SK-N-SH (cell line): ENCODE measurements around the gene CCNK. TPM values are rescaled to one million over a fixed set of nuclear protein-coding genes. Genes with fewer than 3 reads are reported as not detected.

Source experiments
- CTCF ChIA-PET: fragments of 300-600, 350-600 bp; formaldehyde crosslinking; extraction: SDS; loops from one replicate; lab custom pipeline; 2021; lab: Yijun Ruan, JAX
- POLR2A ChIA-PET: fragments of 350-600 bp; sonication (Branson Sonifier 250); formaldehyde crosslinking; extraction: SDS; loops from one replicate; lab custom pipeline; 2020; ENCODE audit warnings: antibody characterized with exemption, inconsistent platforms; lab: Yijun Ruan, JAX
- DNase-seq: peaks from one replicate; pipeline ENCODE4 v3.0.0; 2012
- H2AFZ ChIP-seq: fragments of 200-600 bp; sonication (generic); 2 replicates; pipeline ENCODE4 v1.8.1; 2016; ENCODE audit warnings: antibody characterized with exemption, mild to moderate bottlenecking, low read depth
- H3F3A ChIP-seq: fragments of 200-600 bp; sonication (generic); replicated peaks from 2 replicates; pipeline ENCODE3; 2016; ENCODE audit warnings: antibody characterized with exemption, mild to moderate bottlenecking; ENCODE audit not compliant: insufficient read depth
- H3K27ac ChIP-seq, 2 experiments: fragments of 200-500 bp in 1 of 2; fragments of 200-600 bp in 1 of 2; sonication (Bioruptor generic) in 1 of 2; sonication (generic), shearing (Covaris generic) in 1 of 2; 2 replicates each; pipeline versions ENCODE4 v1.5.1 to v1.6.1; 2014 to 2016; ENCODE audit warnings: low read depth in 2 of 2, inconsistent platforms in 1 of 2, low read length in 1 of 2, mild to moderate bottlenecking in 1 of 2, mixed read lengths in 1 of 2
- H3K27me3 ChIP-seq: fragments of 200-600 bp; sonication (generic), shearing (Covaris generic); 2 replicates; pipeline ENCODE4 v1.6.1; 2016; ENCODE audit warnings: mixed run types; ENCODE audit not compliant: insufficient read depth
- H3K36me3 ChIP-seq, 2 experiments: fragments of 200-500 bp in 1 of 2; fragments of 200-600 bp in 1 of 2; sonication (Bioruptor generic) in 1 of 2; sonication (generic) in 1 of 2; replicated peaks in 1 of 2; 2 replicates each; pipeline versions ENCODE3 to v1.5.1; 2014 to 2016; ENCODE audit warnings: low read length in 1 of 2, mild to moderate bottlenecking in 1 of 2; ENCODE audit not compliant: insufficient read depth in 2 of 2, control insufficient read depth in 1 of 2
- H3K4me1 ChIP-seq, 2 experiments: fragments of 200-500 bp in 1 of 2; fragments of 200-600 bp in 1 of 2; sonication (Bioruptor generic) in 1 of 2; sonication (generic), shearing (Covaris generic) in 1 of 2; 2 replicates each; pipeline versions ENCODE4 v1.5.1 to v1.6.1; 2014 to 2016; ENCODE audit warnings: low read depth in 1 of 2, low read length in 1 of 2, mixed run types in 1 of 2; ENCODE audit not compliant: insufficient read depth in 2 of 2, control insufficient read depth in 1 of 2
- H3K4me2 ChIP-seq: fragments of 200-600 bp; sonication (generic), shearing (Covaris generic); 2 replicates; pipeline ENCODE4 v1.6.1; 2017; ENCODE audit warnings: mixed run types
- H3K4me3 ChIP-seq, 2 experiments: fragments of 200-500 bp in 1 of 2; fragments of 200-600 bp in 1 of 2; sonication (Bioruptor generic) in 1 of 2; sonication (generic), shearing (Covaris generic) in 1 of 2; 2 replicates each; pipeline versions ENCODE4 v1.5.1 to v1.8.1; 2014 to 2016; ENCODE audit warnings: low read depth in 2 of 2, inconsistent platforms in 1 of 2, low read length in 1 of 2, mild to moderate bottlenecking in 1 of 2, mixed read lengths in 1 of 2, moderate library complexity in 1 of 2
- H3K79me2 ChIP-seq: fragments of 200-600 bp; sonication (generic); 2 replicates; pipeline ENCODE4 v1.8.1; 2017; ENCODE audit warnings: mild to moderate bottlenecking; ENCODE audit not compliant: insufficient read depth
- H3K9ac ChIP-seq: fragments of 200-600 bp; sonication (generic); 2 replicates; pipeline ENCODE4 v1.6.1; 2017; ENCODE audit warnings: mixed run types
- H3K9me2 ChIP-seq: fragments of 200-600 bp; sonication (generic); 2 replicates; pipeline ENCODE4 v1.6.1; 2017; ENCODE audit warnings: mixed run types
- H3K9me3 ChIP-seq: fragments of 200-600 bp; sonication (generic); 2 replicates; pipeline ENCODE4 v1.6.1; 2017; ENCODE audit warnings: mixed run types, mild to moderate bottlenecking, moderate library complexity
- H4K20me1 ChIP-seq: fragments of 200-600 bp; sonication (generic); 2 replicates; pipeline ENCODE4 v1.6.1; 2017; ENCODE audit warnings: mild to moderate bottlenecking, mixed run types; ENCODE audit not compliant: insufficient read depth
- CHD2 ChIP-seq: fragments of 150-350 bp; IDR thresholded peaks from 2 replicates; pipeline ENCODE4 v1.6.1; 2018; ENCODE audit warnings: low read length; ENCODE audit not compliant: partially characterized antibody
- ELF1 ChIP-seq: IDR thresholded peaks from 2 replicates; pipeline ENCODE4 v1.4.0; 2012
- FOXM1 ChIP-seq: IDR thresholded peaks from 2 replicates; pipeline ENCODE4 v1.4.0; 2012; ENCODE audit warnings: low read depth, mild to moderate bottlenecking
- GATA2 ChIP-seq: sonication (generic); formaldehyde crosslinking; IDR thresholded peaks from 2 replicates; pipeline ENCODE4 v1.5.0; 2020; ENCODE audit warnings: mild to moderate bottlenecking, missing genetic modification reagents
- IRF3 ChIP-seq: fragments of 150-350 bp; IDR thresholded peaks from 2 replicates; pipeline ENCODE4 v1.6.1; 2016; ENCODE audit warnings: mild to moderate bottlenecking, low read depth, low read length
- JUND ChIP-seq: IDR thresholded peaks from 2 replicates; pipeline ENCODE4 v1.4.0; 2012
- MEF2A ChIP-seq: IDR thresholded peaks from 2 replicates; pipeline ENCODE4 v1.4.0; 2012; ENCODE audit warnings: low read depth, borderline replicate concordance
- MXI1 ChIP-seq: IDR thresholded peaks from 2 replicates; pipeline ENCODE4 v1.6.1; 2012; ENCODE audit warnings: mild to moderate bottlenecking, low read depth, low read length, improper control_type of control experiment
- NFIC ChIP-seq: IDR thresholded peaks from 2 replicates; pipeline ENCODE4 v1.4.0; 2012; ENCODE audit warnings: borderline replicate concordance
- PBX3 ChIP-seq: IDR thresholded peaks from 2 replicates; pipeline ENCODE4; 2012
- POLR2AphosphoS5 ChIP-seq: IDR thresholded peaks from 2 replicates; pipeline ENCODE4 v1.6.1; 2012; ENCODE audit warnings: low read depth, low read length
- RAD21 ChIP-seq: IDR thresholded peaks from 2 replicates; pipeline ENCODE4 v1.6.1; 2012; ENCODE audit warnings: mild to moderate bottlenecking, low read length
- REST ChIP-seq: IDR thresholded peaks from 2 replicates; pipeline ENCODE4 v1.6.1; 2012; ENCODE audit warnings: mild to moderate bottlenecking, low read depth, low read length, moderate library complexity
- RXRA ChIP-seq: IDR thresholded peaks from 2 replicates; pipeline ENCODE4 v1.4.0; 2012; ENCODE audit warnings: low read depth, mild to moderate bottlenecking, borderline replicate concordance
- SIN3A ChIP-seq: IDR thresholded peaks from 2 replicates; pipeline ENCODE4 v1.6.1; 2012; ENCODE audit warnings: low read depth, mild to moderate bottlenecking, low read length, moderate library complexity, borderline replicate concordance
- TCF12 ChIP-seq: IDR thresholded peaks from 2 replicates; pipeline ENCODE4 v1.4.0; 2012
- USF1 ChIP-seq: IDR thresholded peaks from 2 replicates; pipeline ENCODE4 v1.4.0; 2012; ENCODE audit warnings: low read depth, borderline replicate concordance
- USF2 ChIP-seq: fragments of 150-350 bp; IDR thresholded peaks from 2 replicates; pipeline ENCODE4 v1.6.1; 2017; ENCODE audit warnings: antibody characterized with exemption, low read length, low read depth, borderline replicate concordance
- YY1 ChIP-seq: IDR thresholded peaks from 2 replicates; pipeline ENCODE4 v1.4.0; 2012; ENCODE audit warnings: low read depth, mild to moderate bottlenecking
- WGBS: methylation state at CpG from one replicate; pipeline ENCODE4 v1.1.6; 2017; ENCODE audit warnings: low lambda C conversion rate; 5-methylcytosine and 5-hydroxymethylcytosine counted together
- polyA plus RNA-seq, 3 experiments: library from polyadenylated mRNA; depleted of rRNA; stranded (reverse); fragments of >200 nt; gene quantifications; 2 replicates each; pipeline ENCODE4 v1.2.3, GENCODE V29; 2012

Gene CCNK
- polyA plus RNA-seq, 1 of the 3 experiments (the other 2 are of a cell fraction), result 14.6 TPM

- no peak for TF ChIP-seq MEF2A
- no peak for TF ChIP-seq JUND
- no peak for TF ChIP-seq CHD2
- TF ChIP-seq TCF12, result no peak
- no peak for TF ChIP-seq GATA2 (CRISPR knock-in tag)
- TF ChIP-seq MXI1, result no peak
- TF ChIP-seq RXRA, result no peak
- TF ChIP-seq POLR2AphosphoS5, result no peak
- no peak for TF ChIP-seq PBX3
- no peak for TF ChIP-seq IRF3
- TF ChIP-seq FOXM1, result no peak
- no peak for TF ChIP-seq REST
- TF ChIP-seq RAD21, result no peak
- no peak for TF ChIP-seq YY1
- no peak for TF ChIP-seq USF1
- no peak for TF ChIP-seq ELF1
- TF ChIP-seq SIN3A, result no peak
- TF ChIP-seq USF2, result no peak
- TF ChIP-seq NFIC, result no peak
- TF ChIP-seq, all 33 proteins: peak for 0
- Histone ChIP-seq H2AFZ (no peak overlapping the region), H3F3A (peaks cover 8% of the 10 kb centered on the region), H3K27me3 (no peaks in the 10 kb centered on the region), H3K36me3 (peaks cover 5 to 44% of the 10 kb centered on the region in 2 experiments), H3K4me3 (no peak overlapping the region), H3K9me3 (no peaks in the 10 kb centered on the region), H3K9me2 (no peaks in the 10 kb centered on the region), H3K4me2 (no peak overlapping the region), H3K79me2 (peaks cover 11% of the 10 kb centered on the region; the same call in 1 of the 2 replicates), H3K4me1 (peaks cover 0 to 16% of the 10 kb centered on the region in 2 experiments; a peak in 1 of 4 replicates), H4K20me1 (peaks cover 16% of the 10 kb centered on the region; the same call in 1 of the 2 replicates), H3K27ac (no peak overlapping the region), H3K9ac (no peak overlapping the region)
- ChIA-PET CTCF (interaction anchor here (2.0 kb wide), 1 partner anchor 10 kb away, joined by 8 read pairs; no protein-coding TSS in a partner anchor), POLR2A (no interaction called here)
- peak; percentile 27 for DNase-seq
- 91% methylated on average over 12 of the region's 13 CpGs for WGBS
Observed at GRCh38 chr14:99513946-99514551, 32.8 kb downstream of the CCNK start.
